GM18858 (cell line): ENCODE results near the gene PHF1.
"Not testable (repeated sequence)": the region's sequence is repeated elsewhere in the genome, so short reads cannot be mapped to it uniquely, and the experiment has no call there.

Experiments used
- ATAC-seq: cut with Tn5 transposase; IDR thresholded peaks from one replicate; pipeline ENCODE4 v1.9.1; 2021; ENCODE audit not compliant: unreplicated experiment

PHF1 gene

GRCh38 chr6:33410711-33411631, at the start of gene PHF1:
Gene PHF1, plus strand, starts transcription at chr6:33411014. Its CDS starts 1,250 bp downstream, at chr6:33412264.
- ATAC-seq = peak; percentile 28

GRCh38 chr6:33363486-33363885, 47.3 kb upstream of the PHF1 start:
- not testable (repeated sequence) for ATAC-seq

GRCh38 chr6:33364475-33365205, 46.2 kb upstream of the PHF1 start:
- not testable (repeated sequence) for ATAC-seq

GRCh38 chr6:33365206-33365971, 45.4 kb upstream of the PHF1 start:
- ATAC-seq = not testable (repeated sequence)

GRCh38 chr6:33367009-33367714, 43.7 kb upstream of the PHF1 start:
- no peak for ATAC-seq

- ATAC-seq = not testable (repeated sequence)
These were observed 43.1 kb upstream of the PHF1 start for GRCh38 chr6:33367715-33368025.

GRCh38 chr6:33371901-33372300, 38.9 kb upstream of the PHF1 start:
- ATAC-seq = not testable (repeated sequence)

GRCh38 chr6:33372526-33373123, 38.2 kb upstream of the PHF1 start:
- ATAC-seq = no peak

- no peak for ATAC-seq
These were observed 36.6 kb upstream of the PHF1 start for GRCh38 chr6:33373960-33374910.

- ATAC-seq = no peak
These were observed 35.6 kb upstream of the PHF1 start for GRCh38 chr6:33375143-33375671.

- ATAC-seq = no peak
These were observed 33.6 kb upstream of the PHF1 start for GRCh38 chr6:33377171-33377570.

- ATAC-seq = not testable (repeated sequence)
These were observed 31.6 kb upstream of the PHF1 start for GRCh38 chr6:33379184-33379583.

- no peak for ATAC-seq
These were observed 30.4 kb upstream of the PHF1 start for GRCh38 chr6:33380272-33380981.

- ATAC-seq = no peak
These were observed 27.2 kb upstream of the PHF1 start for GRCh38 chr6:33383427-33384185.

- ATAC-seq = no peak
These were observed 26.2 kb upstream of the PHF1 start for GRCh38 chr6:33384581-33385020.

- no peak for ATAC-seq
These were observed 20.6 kb upstream of the PHF1 start for GRCh38 chr6:33390173-33390572.

GRCh38 chr6:33390767-33391277, 20.0 kb upstream of the PHF1 start:
- ATAC-seq = peak; percentile 2
